Epidermal melanocyte (primary cell): Measurements from ENCODE around the gene SS18.
A peak's percentile ranks its signal among the peaks of the same experiment; 100 is the strongest.
"Not testable (repeated sequence)": the region's sequence is repeated elsewhere in the genome, so short reads cannot be mapped to it uniquely, and the experiment has no call there.

Experiments
- DNase-seq: peaks from one replicate; pipeline ENCODE4 v3.0.0; 2011; ENCODE audit warnings: low spot score; ENCODE audit not compliant: insufficient read length

Gene SS18, protein sequence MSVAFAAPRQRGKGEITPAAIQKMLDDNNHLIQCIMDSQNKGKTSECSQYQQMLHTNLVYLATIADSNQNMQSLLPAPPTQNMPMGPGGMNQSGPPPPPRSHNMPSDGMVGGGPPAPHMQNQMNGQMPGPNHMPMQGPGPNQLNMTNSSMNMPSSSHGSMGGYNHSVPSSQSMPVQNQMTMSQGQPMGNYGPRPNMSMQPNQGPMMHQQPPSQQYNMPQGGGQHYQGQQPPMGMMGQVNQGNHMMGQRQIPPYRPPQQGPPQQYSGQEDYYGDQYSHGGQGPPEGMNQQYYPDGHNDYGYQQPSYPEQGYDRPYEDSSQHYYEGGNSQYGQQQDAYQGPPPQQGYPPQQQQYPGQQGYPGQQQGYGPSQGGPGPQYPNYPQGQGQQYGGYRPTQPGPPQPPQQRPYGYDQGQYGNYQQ

DNA sequence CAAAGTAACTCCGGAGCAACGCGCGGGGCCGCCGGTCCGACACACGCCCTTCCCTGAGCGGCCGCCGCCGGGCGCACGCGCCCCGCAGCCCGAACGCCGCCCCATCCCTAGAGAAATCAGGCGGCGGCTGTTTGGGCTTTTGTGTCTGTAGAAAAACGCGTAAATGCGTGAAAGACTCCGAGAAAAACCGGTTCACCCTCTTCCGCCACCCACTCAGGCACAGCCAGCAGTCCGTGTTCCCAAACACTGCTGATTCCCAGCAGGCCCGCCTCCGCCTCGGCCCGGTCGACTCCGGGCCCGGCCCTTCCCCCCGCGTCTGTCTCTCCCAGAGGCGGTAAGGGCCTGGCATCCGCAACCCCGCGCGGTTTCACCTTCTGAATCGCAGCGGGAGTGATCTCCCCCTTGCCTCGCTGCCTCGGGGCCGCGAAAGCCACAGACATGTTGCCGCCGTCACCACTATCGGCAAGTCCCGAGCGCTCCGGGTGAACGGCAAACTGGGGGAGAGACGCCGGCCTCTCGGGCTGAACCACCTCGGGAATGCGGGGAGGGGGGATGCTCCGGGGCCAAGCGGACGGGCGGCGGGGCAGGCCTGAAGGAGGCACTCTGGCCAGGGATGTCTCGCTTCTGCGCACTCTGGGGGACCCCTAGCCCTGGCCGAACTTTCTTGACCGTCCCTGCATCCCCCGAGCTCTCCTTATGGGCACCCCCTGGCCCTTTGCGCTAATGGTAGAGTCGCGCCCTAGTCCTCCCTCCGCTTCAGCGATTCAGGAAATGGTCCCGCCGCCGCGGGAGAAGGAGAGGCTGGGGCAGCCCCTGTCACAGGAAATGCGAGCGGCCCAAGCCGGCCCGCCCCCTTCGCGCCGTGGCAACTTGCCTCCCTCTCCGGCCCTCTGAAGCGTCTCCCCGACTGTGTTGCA lies at the start of gene SS18:
SS18 (minus strand) TSS at position 484 of the 917 bp plus-strand sequence; CDS start at position 440, 44 bp downstream.
- peak; percentile 86 for DNase-seq

DNA sequence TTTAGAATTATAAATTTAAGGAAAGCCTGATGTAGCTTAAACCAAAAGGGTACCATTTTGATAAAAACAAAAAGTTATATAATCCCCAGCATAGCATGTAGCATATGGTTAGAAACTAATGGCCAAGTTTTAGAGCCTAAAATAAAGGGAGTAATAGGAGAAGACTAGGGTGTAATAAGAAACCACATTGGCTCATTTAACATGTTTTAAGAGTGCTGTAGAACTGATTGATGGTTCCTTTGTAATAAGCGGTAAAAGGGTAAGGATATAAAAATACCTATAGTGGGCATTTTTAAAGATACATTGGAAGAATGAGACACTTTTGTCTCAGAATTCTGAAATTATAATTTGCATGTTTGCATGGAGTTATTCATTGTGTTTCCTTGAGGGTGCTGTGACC lies 45.1 kb upstream of the SS18 start:
- DNase-seq: no peak

DNA sequence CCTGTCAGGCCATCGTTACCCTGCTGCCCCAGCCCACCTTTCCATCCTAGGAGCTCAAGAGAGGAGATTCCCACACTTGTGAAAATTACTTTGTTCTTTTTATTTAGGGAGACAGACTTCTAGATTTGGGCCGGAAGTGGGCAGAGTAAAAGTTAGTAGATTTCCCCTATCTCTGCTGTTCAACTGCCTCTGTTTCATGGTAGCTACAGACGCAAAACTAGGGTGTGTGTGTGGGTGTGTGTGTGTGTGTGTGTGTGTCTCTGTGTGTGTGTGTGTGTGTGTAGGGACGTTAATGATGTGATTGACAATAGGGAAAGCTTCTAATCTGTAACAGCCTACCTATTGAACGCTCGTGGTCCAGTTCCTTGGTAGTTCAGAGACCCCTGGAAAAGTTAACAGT lies 43.7 kb upstream of the SS18 start:
- DNase-seq: no peak

DNA sequence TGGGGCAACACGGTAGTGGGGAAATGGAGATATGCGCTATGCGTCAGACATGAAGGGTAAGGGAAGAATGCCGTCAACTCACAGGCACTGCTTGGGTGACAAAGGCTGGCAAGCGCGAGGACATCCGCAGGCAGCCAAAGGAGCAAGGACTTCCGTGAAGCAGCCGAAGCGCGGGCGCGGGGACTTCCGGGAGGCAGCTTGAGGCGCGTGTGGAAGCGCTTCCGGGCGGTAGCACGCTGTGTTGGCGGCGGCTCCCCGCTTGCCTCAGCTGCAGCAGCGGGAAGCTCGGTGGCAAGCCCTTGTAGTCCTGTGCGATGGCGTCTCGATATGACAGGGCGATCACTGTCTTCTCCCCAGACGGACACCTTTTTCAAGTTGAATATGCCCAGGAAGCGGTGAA lies 43.2 kb upstream of the SS18 start, which contains the start of gene PSMA8:
PSMA8 (plus strand) TSS at position 218 of the 400 bp plus-strand sequence; CDS start at position 315, 97 bp downstream.
- DNase-seq: no peak

DNA sequence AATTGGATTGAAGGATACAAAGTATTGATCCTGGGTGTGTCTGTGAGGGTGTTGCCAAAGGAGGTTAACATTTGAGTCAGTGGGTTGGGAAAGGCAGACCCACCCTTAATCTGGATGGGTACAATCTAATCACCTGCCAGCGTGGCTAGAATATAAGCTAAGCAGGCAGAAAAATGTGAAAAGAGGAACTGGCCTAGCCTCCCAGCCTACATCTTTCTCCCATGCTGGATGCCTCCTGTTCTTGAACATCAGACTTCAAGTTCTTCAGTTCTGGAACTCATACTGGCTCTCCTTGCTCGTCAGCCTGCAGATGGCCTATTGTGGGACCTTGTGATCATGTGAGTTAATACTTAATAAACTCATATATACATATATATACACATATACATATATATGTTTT lies 37.8 kb upstream of the SS18 start:
- not testable (repeated sequence) for DNase-seq

DNA sequence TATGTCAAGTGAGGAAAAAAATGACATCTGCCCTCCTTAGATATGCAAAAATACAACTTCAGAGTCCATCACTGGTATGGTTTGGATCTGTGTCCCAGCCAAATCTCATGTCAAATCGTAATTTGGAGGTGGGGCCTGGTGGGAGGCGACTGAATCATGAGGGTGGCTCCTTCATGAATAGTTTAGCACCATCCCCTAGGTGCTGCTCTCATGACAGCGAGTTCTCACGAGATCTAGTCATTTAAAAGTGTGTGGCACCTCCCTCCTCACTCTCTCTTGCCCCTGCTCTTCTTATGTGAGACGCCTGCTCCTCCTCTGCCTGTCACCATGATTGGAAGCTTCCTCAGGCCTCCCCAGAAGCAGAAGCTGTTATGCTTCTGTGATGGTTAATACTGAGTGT lies 37.4 kb upstream of the SS18 start:
- DNase-seq: no peak

DNA sequence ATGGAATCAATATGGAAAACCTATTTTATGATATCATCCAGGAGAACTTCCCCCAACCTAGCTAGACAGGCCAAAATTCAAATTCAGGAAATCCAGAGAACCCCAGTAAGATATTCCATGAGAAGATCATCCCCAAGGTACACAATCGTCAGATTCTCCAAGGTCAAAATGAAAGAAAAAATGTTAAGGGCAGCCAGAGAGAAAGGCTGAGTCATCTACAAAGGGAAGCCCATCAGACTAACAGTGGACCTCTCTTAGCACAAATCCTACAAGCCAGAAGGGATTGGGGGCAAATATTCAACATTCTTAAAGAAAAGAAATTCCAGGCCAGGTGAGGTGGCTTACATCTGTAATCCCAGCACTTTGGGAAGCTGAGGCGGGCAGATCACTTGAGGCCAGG lies 31.6 kb upstream of the SS18 start:
- DNase-seq: not testable (repeated sequence)

DNA sequence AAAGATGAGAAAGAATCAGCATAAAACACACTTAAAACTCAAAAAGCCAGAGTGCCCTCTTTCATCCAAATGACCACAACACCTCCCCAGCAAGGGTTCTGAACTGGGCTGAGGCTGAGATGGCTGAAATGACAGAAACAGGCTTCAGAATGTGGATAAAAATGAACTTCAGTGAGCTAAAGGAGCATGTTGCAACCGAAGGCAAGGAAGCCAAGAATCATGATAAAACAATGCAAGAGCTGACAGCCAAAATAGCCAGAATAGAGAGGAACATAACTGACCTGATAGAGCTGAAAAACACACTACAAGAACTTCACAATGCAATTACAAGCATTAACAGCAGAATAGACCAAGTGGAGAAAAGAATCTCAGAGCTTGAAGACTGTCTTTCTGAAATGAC lies 31.1 kb upstream of the SS18 start:
- DNase-seq: no peak

DNA sequence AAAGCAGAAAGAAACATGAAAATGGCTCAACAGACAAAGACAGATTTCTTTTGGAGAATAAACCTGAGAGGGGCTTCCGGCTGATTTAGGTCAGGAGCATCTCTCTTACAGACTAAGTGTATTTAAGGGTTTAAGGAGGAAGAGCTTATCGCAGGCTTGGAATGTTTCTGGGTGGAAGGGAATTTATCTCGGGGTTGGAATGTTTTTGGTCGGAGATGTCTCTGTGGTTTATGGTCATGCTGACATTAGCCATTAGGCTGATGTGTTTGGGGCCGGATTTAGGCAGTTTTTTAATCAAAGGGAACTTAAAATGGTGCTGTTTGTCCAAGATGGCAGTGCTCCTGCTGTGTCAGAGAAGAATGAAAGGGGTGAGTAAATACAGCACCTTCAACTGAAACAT lies 28.8 kb upstream of the SS18 start:
- no peak for DNase-seq

DNA sequence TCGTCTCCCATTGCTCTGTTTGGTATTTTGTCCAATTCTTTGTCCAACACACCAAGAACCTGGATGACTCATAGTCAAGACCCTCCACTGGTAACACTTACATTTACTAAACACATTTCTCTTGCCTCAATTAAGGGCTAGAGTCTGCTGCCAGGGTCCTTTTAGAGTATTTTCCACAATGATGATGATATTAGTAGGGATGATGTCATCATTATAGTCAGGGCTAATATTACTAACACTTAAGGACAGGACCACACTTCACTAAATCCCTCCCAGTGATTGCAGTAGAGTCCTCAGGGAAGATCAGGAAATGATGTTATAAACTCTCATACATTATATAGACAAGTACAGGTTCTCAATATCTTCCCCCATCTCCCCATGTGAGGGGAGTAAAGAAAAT lies 13.6 kb upstream of the SS18 start:
- no peak for DNase-seq

DNA sequence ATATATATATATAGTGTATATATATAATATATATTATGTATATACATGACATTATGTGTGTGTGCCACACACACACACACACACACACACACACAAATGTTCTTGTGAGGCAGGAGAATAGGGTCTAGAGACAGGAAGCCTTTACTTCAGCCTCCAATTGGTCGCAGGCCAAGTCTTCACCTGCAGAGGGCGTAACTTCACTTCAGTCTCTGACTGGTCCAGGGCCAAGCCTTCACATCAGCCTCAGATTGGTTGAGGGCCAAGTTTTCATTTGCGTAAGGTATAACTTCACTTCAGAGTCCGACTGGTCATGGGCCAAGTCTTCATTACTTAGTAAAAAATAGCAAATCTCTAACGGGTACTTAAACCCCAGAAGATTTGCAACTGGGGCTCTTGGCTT lies 13.2 kb upstream of the SS18 start:
- DNase-seq: no peak

DNA sequence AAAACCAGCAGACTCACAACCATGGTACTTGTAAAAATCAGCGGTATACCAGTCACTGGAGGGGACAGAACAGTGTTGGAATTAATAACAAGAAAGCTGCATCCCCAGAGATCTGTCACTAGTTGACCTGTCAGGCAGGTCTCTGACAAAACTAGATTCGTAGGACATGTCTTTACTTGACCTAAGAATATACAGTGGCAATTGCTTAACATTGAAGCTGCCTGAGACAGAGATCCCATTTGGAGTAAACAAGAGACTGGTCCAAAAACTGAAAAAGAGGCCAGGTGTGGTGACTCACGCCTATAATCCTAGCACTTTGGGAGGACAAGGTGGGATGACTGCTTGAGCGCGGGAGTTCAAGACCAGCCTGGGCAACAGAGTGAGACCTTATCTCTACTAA lies 7.2 kb upstream of the SS18 start:
- no peak for DNase-seq

DNA sequence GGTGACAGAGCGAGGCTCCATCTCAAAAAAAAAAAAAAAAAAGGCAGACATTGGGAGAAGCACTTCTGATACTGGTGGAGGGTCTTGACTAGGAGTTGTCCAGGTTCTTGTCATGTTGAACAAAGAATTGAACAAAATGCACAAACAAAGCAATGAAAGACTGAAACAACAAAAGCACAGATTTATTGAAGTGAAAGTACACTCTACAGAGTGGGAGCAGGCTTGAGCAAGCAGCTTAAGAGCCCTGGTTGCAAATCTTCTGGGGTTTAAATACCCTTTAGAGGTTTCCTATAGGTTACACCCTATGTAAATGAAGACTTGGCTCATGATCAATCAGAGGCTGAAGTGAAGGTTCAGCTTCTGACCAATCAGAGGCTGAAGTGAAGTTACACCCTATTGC lies 6.4 kb upstream of the SS18 start:
- no peak for DNase-seq

DNA sequence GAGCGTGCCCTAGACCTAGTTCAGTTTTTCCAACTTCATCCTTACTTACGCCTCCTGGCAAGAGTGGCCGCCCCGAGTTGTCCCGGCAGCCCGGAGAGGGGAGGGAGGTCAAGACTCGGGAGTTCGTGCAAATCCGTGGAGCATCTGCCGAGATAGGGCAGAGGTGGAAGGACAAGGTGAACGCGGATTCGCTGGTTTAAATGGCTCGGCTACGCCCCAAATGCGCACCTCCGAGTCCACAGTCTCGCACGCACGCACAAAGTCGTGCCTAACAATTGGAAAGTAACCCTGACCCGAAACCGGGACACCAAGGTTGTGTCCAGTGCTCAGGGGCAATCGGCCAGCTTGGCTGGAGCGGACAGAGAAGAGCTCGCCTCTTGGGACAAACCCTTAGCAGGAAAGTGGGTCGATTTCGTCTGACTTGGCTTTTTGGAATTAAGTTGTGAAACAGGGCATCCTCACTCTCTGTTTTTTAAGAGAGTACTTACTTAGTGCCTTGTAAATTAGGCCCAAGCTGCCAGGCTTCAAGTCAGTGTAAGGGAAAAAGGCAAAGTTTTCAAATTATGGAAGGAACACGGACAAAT lies 726 bp upstream of the SS18 start:
- DNase-seq: no peak

DNA sequence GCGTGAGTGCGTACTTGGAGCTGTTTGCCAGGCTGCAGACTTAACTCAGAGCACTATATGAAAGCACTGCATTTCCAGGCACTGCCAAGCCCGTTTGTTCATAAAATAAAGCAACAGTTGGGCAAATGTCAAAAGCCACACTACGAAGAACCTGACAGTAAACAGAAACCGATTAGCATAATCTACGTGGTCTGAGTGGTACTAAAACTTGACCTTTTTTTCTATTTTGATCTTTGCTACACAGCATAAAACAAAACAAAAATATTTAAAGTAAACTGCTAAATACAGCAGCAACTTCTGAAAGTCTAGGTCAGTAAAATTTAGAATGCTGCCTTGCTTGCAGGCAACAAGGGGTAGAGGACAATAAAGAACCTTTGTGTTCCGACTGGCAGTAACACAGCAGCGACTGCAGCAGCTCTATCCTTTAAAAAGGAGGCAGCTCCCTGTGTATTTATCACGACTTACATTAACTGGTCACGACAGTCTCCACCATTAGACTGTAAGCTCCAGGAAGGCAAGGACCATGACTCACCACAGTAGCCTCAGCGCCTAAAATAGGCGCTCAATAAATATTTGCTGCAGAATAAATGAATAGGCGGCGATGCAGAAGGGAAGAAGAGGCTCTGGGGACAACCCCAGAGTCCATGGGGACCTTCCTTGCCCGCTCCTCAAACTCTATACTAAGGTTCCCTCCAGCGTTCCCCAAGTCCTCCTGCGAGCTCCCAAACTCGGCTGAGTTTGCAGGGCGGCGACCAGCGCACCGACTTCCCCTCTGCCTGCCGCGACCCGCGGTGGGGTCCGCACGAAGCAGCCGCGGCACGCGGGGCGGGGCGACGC lies 902 bp downstream of the SS18 start:
- no peak for DNase-seq

DNA sequence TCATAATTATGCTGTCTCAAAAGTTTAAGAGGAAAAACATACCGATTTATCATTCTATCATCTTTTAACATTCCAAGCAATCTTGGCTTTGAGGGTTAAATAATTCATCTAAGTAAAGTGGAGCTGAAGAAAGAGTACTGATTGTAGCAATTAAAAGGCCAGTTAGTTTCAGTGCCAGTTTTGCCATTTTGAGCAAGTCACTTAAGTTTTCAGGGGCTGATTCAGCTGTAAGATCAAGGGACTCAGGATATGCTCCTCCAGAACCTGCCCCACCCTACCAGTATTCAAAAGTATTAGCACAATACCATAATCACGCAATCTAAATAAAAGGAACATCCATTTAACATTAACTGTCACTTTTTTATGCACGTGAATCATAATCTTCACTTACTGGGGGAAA lies 1.9 kb downstream of the SS18 start:
- DNase-seq: no peak

DNA sequence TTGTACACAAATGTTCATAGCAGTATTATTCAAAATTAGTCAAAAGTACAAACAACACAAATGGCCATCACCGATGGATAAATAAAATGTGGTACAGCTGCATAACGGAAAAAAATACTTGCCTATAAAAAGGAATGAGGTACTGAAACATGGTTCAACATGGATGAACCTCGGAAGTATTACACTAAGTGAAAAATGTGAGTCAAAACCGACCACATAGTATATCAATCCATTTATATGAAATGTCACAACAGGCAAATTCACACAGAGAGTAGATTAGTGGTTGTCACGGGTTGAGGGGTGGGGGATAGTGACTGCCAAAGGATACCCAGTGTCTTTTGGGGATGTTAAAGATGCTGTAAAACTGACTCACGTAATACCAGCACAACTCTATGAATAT lies 3.5 kb downstream of the SS18 start:
- no peak for DNase-seq

DNA sequence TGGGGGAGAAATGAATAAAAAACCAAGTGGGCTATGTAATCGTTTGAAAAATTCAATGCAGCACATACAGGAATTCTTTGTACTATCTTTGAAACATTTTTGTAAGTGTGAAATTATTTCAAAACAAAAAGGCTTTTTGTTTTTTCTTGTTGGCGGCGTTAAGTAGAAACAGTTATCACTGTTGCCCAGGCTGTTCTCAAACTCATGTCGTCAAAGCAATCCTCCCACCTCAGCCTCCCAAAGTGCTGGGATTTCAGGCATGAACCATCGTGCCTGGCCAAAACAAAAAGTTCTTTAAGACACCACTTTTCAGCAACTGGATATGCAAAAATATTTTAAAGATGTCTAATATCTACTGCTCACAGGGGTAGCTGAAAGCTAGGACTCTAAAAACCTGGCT lies 5.4 kb downstream of the SS18 start:
- no peak for DNase-seq

DNA sequence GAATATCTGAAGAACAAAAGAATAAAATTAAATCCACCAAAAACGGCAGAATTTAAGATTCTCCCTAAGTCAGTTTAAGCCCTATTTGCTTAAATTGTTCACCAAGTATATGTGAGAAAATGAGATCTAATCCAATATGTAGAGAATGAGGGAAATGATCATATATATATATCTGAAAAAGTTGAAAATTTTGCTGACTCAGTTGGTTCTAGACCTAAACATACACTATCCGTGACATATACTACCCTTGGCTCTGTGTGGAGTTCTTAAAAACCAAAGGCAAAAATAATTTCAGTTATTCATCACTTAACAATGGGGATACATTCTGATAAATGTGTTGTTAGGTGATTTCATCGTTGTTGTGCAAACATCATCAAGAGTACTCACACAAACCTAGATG lies 7.3 kb downstream of the SS18 start:
- no peak for DNase-seq

DNA sequence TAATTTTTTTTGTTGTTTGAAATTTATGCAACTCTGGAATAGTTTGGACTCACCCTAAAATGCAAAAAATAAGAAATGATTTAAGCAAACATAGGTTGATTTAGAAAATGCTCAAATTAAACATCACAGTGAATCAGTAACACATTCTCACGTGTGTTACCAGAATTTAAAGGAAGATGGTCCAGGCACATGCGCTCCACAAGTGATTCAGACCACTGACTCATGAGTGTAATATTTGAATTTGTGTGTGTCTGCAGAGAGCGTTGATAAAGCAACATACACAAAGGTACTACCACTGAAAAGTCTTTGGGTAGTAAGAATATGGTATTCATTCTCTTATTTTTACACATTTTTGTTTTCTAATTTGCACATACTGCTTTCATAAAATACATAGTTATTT lies 7.9 kb downstream of the SS18 start:
- DNase-seq: no peak

DNA sequence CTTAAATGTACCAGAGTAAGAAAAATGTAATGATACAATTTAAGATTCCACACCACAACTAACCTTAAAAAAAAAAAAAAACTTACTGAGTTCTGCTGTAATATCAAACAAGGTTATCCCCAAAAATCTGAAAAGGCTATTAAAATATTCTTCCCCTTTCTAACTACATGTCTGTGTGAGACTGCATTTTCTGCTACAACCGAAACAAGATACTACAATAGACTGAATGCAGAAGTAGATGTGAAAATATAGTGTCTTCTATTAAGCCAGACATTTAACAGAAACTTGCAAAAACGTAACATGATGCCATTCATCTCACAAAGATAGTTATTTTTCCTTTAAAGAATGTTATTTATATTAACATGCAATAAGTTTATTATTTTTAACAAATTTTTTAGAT lies 16.2 kb downstream of the SS18 start:
- no peak for DNase-seq
